HUES6 (cell line): ENCODE results near the gene TIMM44.

Experiments
- H3K27ac ChIP-seq: 2 replicates; pipeline ENCODE4 v1.7.0; 2013; ENCODE audit warnings: low read depth, mild to moderate bottlenecking, low read length, inconsistent platforms
- H3K27me3 ChIP-seq: 2 replicates; pipeline ENCODE4 v1.6.1; 2013; ENCODE audit warnings: low read length; ENCODE audit not compliant: control insufficient read depth, insufficient read depth
- H3K36me3 ChIP-seq: 2 replicates; pipeline ENCODE4 v1.6.1; 2013; ENCODE audit warnings: low read length; ENCODE audit not compliant: control insufficient read depth, insufficient read depth
- H3K4me1 ChIP-seq: 2 replicates; pipeline ENCODE4 v1.6.1; 2013; ENCODE audit warnings: low read length; ENCODE audit not compliant: control insufficient read depth, insufficient read depth
- H3K4me3 ChIP-seq: 2 replicates; pipeline ENCODE4 v1.5.1; 2013; ENCODE audit warnings: low read depth, low read length
- H3K9ac ChIP-seq: one replicate; pipeline ENCODE4 v1.6.1; 2013; ENCODE audit warnings: mild to moderate bottlenecking, low read length
- H3K9me3 ChIP-seq: 2 replicates; pipeline ENCODE4 v1.6.1; 2013; ENCODE audit warnings: low read depth, low read length; ENCODE audit not compliant: control insufficient read depth, insufficient read depth

The TIMM44 gene

GRCh38 chr19:7917267-7918061, 26.0 kb downstream of the TIMM44 start:
- Histone ChIP-seq H3K36me3 (peaks cover 8% of the 10 kb centered on the region), H3K27me3 (peaks cover 48% of the 10 kb centered on the region), H3K9ac (peak overlapping the region; percentile 12), H3K4me3 (peak overlapping the region; percentile 65), H3K27ac (no peak overlapping the region), H3K9me3 (no peaks in the 10 kb centered on the region), H3K4me1 (peaks cover 16% of the 10 kb centered on the region; the same call in 1 of the 2 replicates)

- Histone ChIP-seq H3K4me1 (peaks cover 16% of the 10 kb centered on the region; the same call in 1 of the 2 replicates), H3K36me3 (peaks cover 8% of the 10 kb centered on the region), H3K4me3 (peak overlapping the region; percentile 65), H3K27ac (no peak overlapping the region), H3K9me3 (no peaks in the 10 kb centered on the region), H3K27me3 (peaks cover 48% of the 10 kb centered on the region), H3K9ac (no peak overlapping the region)
These were observed 26.6 kb downstream of the TIMM44 start for GRCh38 chr19:7916955-7917266.

GRCh38 chr19:7916103-7916954, 27.1 kb downstream of the TIMM44 start:
- Histone ChIP-seq H3K36me3 (peaks cover 12% of the 10 kb centered on the region), H3K9ac (no peak overlapping the region), H3K4me3 (peak overlapping the region; percentile 65), H3K27me3 (peaks cover 48% of the 10 kb centered on the region), H3K9me3 (no peaks in the 10 kb centered on the region), H3K4me1 (peaks cover 15% of the 10 kb centered on the region; the same call in 1 of the 2 replicates), H3K27ac (no peak overlapping the region)

- Histone ChIP-seq H3K36me3 (peaks cover 20% of the 10 kb centered on the region), H3K4me1 (peaks cover 10% of the 10 kb centered on the region; the same call in 1 of the 2 replicates), H3K9me3 (no peaks in the 10 kb centered on the region), H3K27ac (no peak overlapping the region), H3K27me3 (peaks cover 48% of the 10 kb centered on the region), H3K9ac (no peak overlapping the region), H3K4me3 (peak overlapping the region; percentile 65)
These were observed 28.0 kb downstream of the TIMM44 start for GRCh38 chr19:7915250-7916102.

- Histone ChIP-seq H3K9ac (no peak within 1 kb of the TSS), H3K9me3 (no peaks in the 10 kb centered on the region), H3K27ac (no peak within 1 kb of the TSS), H3K4me1 (peaks cover 7% of the 10 kb centered on the region; the same call in 1 of the 2 replicates), H3K36me3 (peaks cover 27% of the 10 kb centered on the region), H3K4me3 (peak within 1 kb of the TSS; percentile 65; the same call in 1 of the 2 replicates), H3K27me3 (peaks cover 48% of the 10 kb centered on the region)
These were observed 28.8 kb downstream of the TIMM44 start, which contains the start of gene TGFBR3L for GRCh38 chr19:7914598-7915045. TSS of gene TGFBR3L (plus strand) at chr19:7914830.

- Histone ChIP-seq H3K4me1 (peaks cover 6% of the 10 kb centered on the region; the same call in 1 of the 2 replicates), H3K27me3 (peaks cover 47% of the 10 kb centered on the region), H3K9ac (no peak overlapping the region)
These were observed 29.4 kb downstream of the TIMM44 start for GRCh38 chr19:7914099-7914498.

GRCh38 chr19:7913652-7914051, 29.8 kb downstream of the TIMM44 start:
- Histone ChIP-seq H3K9ac (no peak overlapping the region), H3K9me3 (no peaks in the 10 kb centered on the region), H3K4me1 (peaks cover 6% of the 10 kb centered on the region; the same call in 1 of the 2 replicates), H3K36me3 (peaks cover 32% of the 10 kb centered on the region), H3K27me3 (peaks cover 43% of the 10 kb centered on the region), H3K4me3 (no peak overlapping the region), H3K27ac (no peak overlapping the region)

More at GRCh38 chr19:7914099-7914498, 29.4 kb downstream of the TIMM44 start:
- Histone ChIP-seq H3K9me3 (no peaks in the 10 kb centered on the region), H3K4me3 (no peak overlapping the region), H3K36me3 (peaks cover 31% of the 10 kb centered on the region), H3K27ac (no peak overlapping the region)

- H3K36me3 ChIP-seq, result peaks cover 32% of the 10 kb centered on the region
- no peaks in the 10 kb centered on the region for H3K9me3 ChIP-seq
- peaks cover 6% of the 10 kb centered on the region; the same call in 1 of the 2 replicates for H3K4me1 ChIP-seq
- no peak overlapping the region for H3K9ac ChIP-seq
- no peak overlapping the region for H3K4me3 ChIP-seq
- H3K27ac ChIP-seq, result no peak overlapping the region
- peaks cover 35% of the 10 kb centered on the region for H3K27me3 ChIP-seq
These were observed 30.5 kb downstream of the TIMM44 start for GRCh38 chr19:7912697-7913564.

GRCh38 chr19:7912144-7912696, 31.2 kb downstream of the TIMM44 start:
- Histone ChIP-seq H3K9ac (no peak overlapping the region), H3K4me3 (no peak overlapping the region), H3K27me3 (peaks cover 28% of the 10 kb centered on the region), H3K9me3 (no peaks in the 10 kb centered on the region), H3K4me1 (peaks cover 3% of the 10 kb centered on the region; the same call in 1 of the 2 replicates), H3K27ac (no peak overlapping the region), H3K36me3 (peaks cover 32% of the 10 kb centered on the region)
